ENCODE results near the gene CLIC4. TPM values are rescaled to one million over a fixed set of nuclear protein-coding genes. Genes with fewer than 3 reads are reported as not detected.

Gene CLIC4
- polyA plus RNA-seq, 1 donor (not counting 4 experiments of a cell fraction or from before 2014, with no cell fraction given) = 130 TPM

- H4K20me1 ChIP-seq (ENCODE audit: control insufficient read depth, extremely low read depth, insufficient read depth, low read length) = peaks cover 2% of the 10 kb centered on the region
- peaks cover 13% of the 10 kb centered on the region for H3K4me1 ChIP-seq (ENCODE audit: control insufficient read depth, extremely low read depth, insufficient read depth, low read length)
- TF ChIP-seq CTCF (optimal IDR thresholded peaks at IDR 0.05 in 1 of 3, IDR thresholded peaks at IDR 0.05 in 1 of 3, conservative IDR thresholded peaks at IDR 0.05 in 1 of 3; ENCODE audit: extremely low read depth in 1 of 3, insufficient read depth in 2 of 3, low read length in 3 of 3) = no peak
- no peak for TF ChIP-seq EZH2 (IDR thresholded peaks at IDR 0.05; ENCODE audit: low read length)
- H3K79me2 ChIP-seq (ENCODE audit: control insufficient read depth, insufficient read depth, low read length) = no peaks in the 10 kb centered on the region
- H3K36me3 ChIP-seq (ENCODE audit: control insufficient read depth in 2 of 2, extremely low read depth in 1 of 2, insufficient read depth in 2 of 2, low read length in 2 of 2) = no peaks in the 10 kb centered on the region
- FAIRE-seq (no peak), DNase-seq (ENCODE audit: low read depth, low spot score) (no peak)
- H3K4me3 ChIP-seq (ENCODE audit: control insufficient read depth in 2 of 3, extremely low read depth in 1 of 3, insufficient read depth in 2 of 3, low read depth in 1 of 3, low read length in 3 of 3) = no peak overlapping the region
- no peak overlapping the region for H3K9ac ChIP-seq (ENCODE audit: control insufficient read depth, extremely low read depth, insufficient read depth, low read length)
- no peaks in the 10 kb centered on the region for H3K9me3 ChIP-seq (ENCODE audit: control insufficient read depth, low read depth, low read length)
- no peaks in the 10 kb centered on the region for H3K9me1 ChIP-seq (ENCODE audit: control insufficient read depth, extremely low read depth, insufficient read depth, low read length)
- H3K4me2 ChIP-seq (ENCODE audit: control insufficient read depth, extremely low read depth, insufficient read depth, low read depth, low read length) = no peak overlapping the region
- dilution Hi-C loops (cut with MboI; ENCODE audit: extremely low pct_ligation_motif_present, low sequenced_read_pairs) = no loop called here
- H2AFZ ChIP-seq (ENCODE audit: control insufficient read depth, low read length) = no peak overlapping the region
- peaks cover 3% of the 10 kb centered on the region for H3K27me3 ChIP-seq (ENCODE audit: control insufficient read depth, extremely low read depth, insufficient read depth, low read length)
- H3K27ac ChIP-seq (ENCODE audit: control insufficient read depth, insufficient read depth, low read length) = no peak overlapping the region
Observed at GRCh38 chr1:24875991-24876506, 130.8 kb downstream of the CLIC4 start.

GRCh38 chr1:24878045-24878444, 132.8 kb downstream of the CLIC4 start:
- H3K9me1 ChIP-seq (ENCODE audit: control insufficient read depth, extremely low read depth, insufficient read depth, low read length) = no peaks in the 10 kb centered on the region
- FAIRE-seq = no peak
- H3K4me3 ChIP-seq (ENCODE audit: control insufficient read depth in 2 of 3, extremely low read depth in 1 of 3, insufficient read depth in 2 of 3, low read depth in 1 of 3, low read length in 3 of 3) = no peak overlapping the region
- TF ChIP-seq CTCF (optimal IDR thresholded peaks at IDR 0.05 in 1 of 3, IDR thresholded peaks at IDR 0.05 in 1 of 3, conservative IDR thresholded peaks at IDR 0.05 in 1 of 3; ENCODE audit: extremely low read depth in 1 of 3, insufficient read depth in 2 of 3, low read length in 3 of 3) (no peak), EZH2 (IDR thresholded peaks at IDR 0.05; ENCODE audit: low read length) (no peak)
- no peak for DNase-seq (ENCODE audit: low read depth, low spot score)
- no peak overlapping the region for H3K9ac ChIP-seq (ENCODE audit: control insufficient read depth, extremely low read depth, insufficient read depth, low read length)
- dilution Hi-C loops (cut with MboI; ENCODE audit: extremely low pct_ligation_motif_present, low sequenced_read_pairs) = no loop called here
- H2AFZ ChIP-seq (ENCODE audit: control insufficient read depth, low read length) = no peak overlapping the region
- no peaks in the 10 kb centered on the region for H3K79me2 ChIP-seq (ENCODE audit: control insufficient read depth, insufficient read depth, low read length)
- H3K27ac ChIP-seq (ENCODE audit: control insufficient read depth, insufficient read depth, low read length) = no peak overlapping the region
- H3K4me1 ChIP-seq (ENCODE audit: control insufficient read depth, extremely low read depth, insufficient read depth, low read length) = peaks cover 13% of the 10 kb centered on the region
- no peak overlapping the region for H3K4me2 ChIP-seq (ENCODE audit: control insufficient read depth, extremely low read depth, insufficient read depth, low read depth, low read length)
- H3K9me3 ChIP-seq (ENCODE audit: control insufficient read depth, low read depth, low read length) = no peaks in the 10 kb centered on the region
- peaks cover 2% of the 10 kb centered on the region for H4K20me1 ChIP-seq (ENCODE audit: control insufficient read depth, extremely low read depth, insufficient read depth, low read length)
- H3K27me3 ChIP-seq (ENCODE audit: control insufficient read depth, extremely low read depth, insufficient read depth, low read length) = no peaks in the 10 kb centered on the region
- H3K36me3 ChIP-seq (ENCODE audit: control insufficient read depth in 2 of 2, extremely low read depth in 1 of 2, insufficient read depth in 2 of 2, low read length in 2 of 2) = no peaks in the 10 kb centered on the region

All from keratinocyte (primary cell).